Nasal cavity respiratory epithelium epithelial cell of viscerocranial mucosa (primary cell): ENCODE data around the gene C6. TPM values are rescaled to one million over a fixed set of nuclear protein-coding genes. Genes with fewer than 3 reads are reported as not detected.

Experiments used
- total RNA-seq: library from RNA; depleted of rRNA; stranded (reverse); fragments of >200 nt; gene quantifications from 2 replicates; pipeline ENCODE4 v1.2.3, GENCODE V29; 2014

The C6 gene
- not detected in 2 replicates for total RNA-seq

DNA sequence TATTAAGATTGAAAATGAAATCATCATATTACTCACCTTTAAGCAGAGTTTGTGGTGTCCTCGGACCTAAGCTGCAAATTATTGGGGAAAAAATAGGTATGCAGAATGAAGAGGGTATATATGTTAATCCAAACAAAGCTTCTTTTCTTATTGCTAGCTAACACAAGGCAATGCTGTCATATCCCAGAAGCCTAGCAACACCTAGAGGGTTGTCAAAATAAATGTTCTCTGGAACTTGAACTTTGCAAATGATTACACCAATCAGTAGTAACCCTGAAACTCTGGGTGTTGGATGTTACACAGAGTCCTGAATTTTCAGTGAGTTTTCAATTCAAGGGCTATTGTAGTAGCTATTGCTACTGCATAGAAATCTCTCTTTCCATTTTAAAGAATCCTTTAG, at the start of gene C6:
Gene C6, minus strand, starts transcription at position 193 of the 400 bp plus-strand sequence. CDS start 10,302 bp downstream, outside the sequence.

Other genes with a start within 250 kb of the C6 start
- gene MROH2B, start 142.2 kb downstream of the C6 start, total RNA-seq, result not detected in 2 replicates